K562 (cell line): ENCODE measurements around the gene HNRNPDL.

Experiments used
- DEAF1 ChIP-seq: fragments of 450-650 bp; formaldehyde crosslinking; IDR thresholded peaks from 2 replicates; pipeline ENCODE4 v1.4.0; 2020; ENCODE audit warnings: mild to moderate bottlenecking, moderate library complexity
- GABPA ChIP-seq: fragments of 200-800 bp; sonication (Bioruptor generic); conservative IDR thresholded peaks from 2 replicates; pipeline ENCODE4 v1.6.1; 2016; ENCODE audit warnings: low read depth, missing genetic modification characterization, missing compliant biosample characterization
- GATA2 ChIP-seq: sonication (generic); formaldehyde crosslinking; IDR thresholded peaks from 2 replicates; pipeline ENCODE4 v1.4.0; 2020; ENCODE audit warnings: mild to moderate bottlenecking, missing genetic modification reagents
- HCFC1 ChIP-seq: IDR thresholded peaks from 2 replicates; pipeline ENCODE4 v1.6.1; 2012; ENCODE audit warnings: low read depth, low read length, improper control_type of control experiment
- HNRNPK ChIP-seq: fragments of 200-400 bp; formaldehyde crosslinking; IDR thresholded peaks from one replicate; pipeline ENCODE4 v1.6.1; 2018; ENCODE audit warnings: mild to moderate bottlenecking, low read depth, low read length; ENCODE audit not compliant: poor library complexity, severe bottlenecking
- POLR2A ChIP-seq: fragments of 450-650 bp; conservative IDR thresholded peaks from 2 replicates; pipeline ENCODE4 v1.6.1; 2016
- TCF3 ChIP-seq: sonication (generic); formaldehyde crosslinking; IDR thresholded peaks from 2 replicates; pipeline ENCODE4 v1.4.0; 2020; ENCODE audit warnings: mild to moderate bottlenecking, missing genetic modification reagents
- ZNF12 ChIP-seq: sonication (generic); formaldehyde crosslinking; IDR thresholded peaks from 2 replicates; pipeline ENCODE4 v1.4.0; 2020; ENCODE audit warnings: mild to moderate bottlenecking, missing genetic modification reagents
- ZNF384 ChIP-seq: IDR thresholded peaks from 2 replicates; pipeline ENCODE4 v1.6.1; 2012; ENCODE audit warnings: low read depth, low read length, improper control_type of control experiment

- no peak for TF ChIP-seq GATA2 (CRISPR knock-in tag)
- no peak for TF ChIP-seq ZNF384
- TF ChIP-seq DEAF1 (CRISPR knock-in tag) = no peak
- TF ChIP-seq GABPA (tag) = no peak
- no peak for TF ChIP-seq TCF3 (CRISPR knock-in tag)
- TF ChIP-seq HNRNPK = no peak
- no peak for TF ChIP-seq POLR2A
- no peak for TF ChIP-seq HCFC1
- TF ChIP-seq ZNF12 (CRISPR knock-in tag) = no peak
Measured at GRCh38 chr4:82402196-82402775, 28.0 kb downstream of the HNRNPDL start.
